GM12878 (cell line): Measurements from ENCODE around the gene GAS2L2. TPM values are rescaled to one million over a fixed set of nuclear protein-coding genes. Genes with fewer than 3 reads are reported as not detected.

Experiments used
- ATAC-seq: fragments of 200-7000 bp; cut with Tn5 transposase; 3 replicates; pipeline ENCODE4 v1.9.1; 2020; ENCODE audit warnings: mild to moderate bottlenecking, moderate library complexity
- BruUV-seq: library from RNA; stranded (reverse); fragments of 400-500 nt; replicated peaks from 2 replicates; lab custom pipeline; 2021; lab: Mats Ljungman, UMichigan
- CTCF ChIA-PET: fragments of 300-600 bp; sonication (Branson Sonifier 250); formaldehyde crosslinking; extraction: SDS; loops from one replicate; lab custom pipeline; 2021; ENCODE audit warnings: inconsistent platforms; lab: Yijun Ruan, JAX
- POLR2A ChIA-PET: fragments of 350-600 bp; formaldehyde crosslinking; extraction: SDS; loops from one replicate; lab custom pipeline; 2021; ENCODE audit warnings: inconsistent platforms; lab: Charles Lee
- RAD21 ChIA-PET: fragments of 300-600 bp; sonication (Branson Sonifier 250); formaldehyde crosslinking; loops from one replicate; lab custom pipeline; 2023; ENCODE audit warnings: antibody characterized with exemption; ENCODE audit not compliant: unreplicated experiment; lab: Charles Lee
- SMC1A ChIA-PET: fragments of 300-600 bp; sonication (Branson Sonifier 250); formaldehyde crosslinking; loops from one replicate; lab custom pipeline; 2023; ENCODE audit not compliant: unreplicated experiment, uncharacterized antibody; lab: Charles Lee
- DNase-seq: peaks from one replicate; pipeline ENCODE4 v3.0.0-alpha.2; 2011; ENCODE audit warnings: low read depth, low spot score
- FAIRE-seq: peaks from 3 replicates; lab custom pipeline; 2011; peaks lifted over from hg19 to GRCh38; lab: Jason Lieb, UNC
- H2AFZ ChIP-seq: 2 replicates; pipeline ENCODE4 v1.6.0; 2011; ENCODE audit warnings: low read depth, low read length, control low read depth; ENCODE audit not compliant: control insufficient read depth
- H3K27ac ChIP-seq: 2 replicates; pipeline ENCODE4 v1.5.1; 2011; ENCODE audit warnings: control low read depth; ENCODE audit not compliant: control insufficient read depth, insufficient read depth
- H3K27me3 ChIP-seq, 2 experiments: replicated peaks in 1 of 2; 2 replicates each; pipeline versions ENCODE4 v1.6.0 to v1.6.1; 2011; ENCODE audit warnings: low read length in 1 of 2; ENCODE audit not compliant: control insufficient read depth in 2 of 2, insufficient read depth in 2 of 2
- H3K36me3 ChIP-seq, 2 experiments: 2 replicates each; pipeline ENCODE4 v1.5.1; 2011; ENCODE audit warnings: low read length in 1 of 2; ENCODE audit not compliant: control insufficient read depth in 2 of 2, insufficient read depth in 2 of 2
- H3K4me1 ChIP-seq: 2 replicates; pipeline ENCODE4 v1.6.1; 2011; ENCODE audit warnings: mild to moderate bottlenecking, low read length, moderate library complexity, mixed read lengths; ENCODE audit not compliant: control insufficient read depth, insufficient read depth
- H3K4me2 ChIP-seq: 2 replicates; pipeline ENCODE4 v1.6.0; 2011; ENCODE audit warnings: control low read depth; ENCODE audit not compliant: control insufficient read depth, insufficient read depth
- H3K4me3 ChIP-seq: fragments of 200-600 bp; sonication (generic); 2 replicates; pipeline ENCODE4 v1.5.1; 2016
- H3K79me2 ChIP-seq: 2 replicates; pipeline ENCODE4 v1.6.0; 2011; ENCODE audit warnings: low read length; ENCODE audit not compliant: control insufficient read depth, insufficient read depth
- H3K9ac ChIP-seq: 2 replicates; pipeline ENCODE4 v1.8.0; 2011; ENCODE audit warnings: low read length, control low read depth, mixed read lengths; ENCODE audit not compliant: control insufficient read depth, insufficient read depth
- H3K9me3 ChIP-seq: replicated peaks from 3 replicates; pipeline ENCODE4 v1.5.1; 2011; ENCODE audit warnings: mild to moderate bottlenecking, low read length; ENCODE audit not compliant: control insufficient read depth, insufficient read depth
- H4K20me1 ChIP-seq: 2 replicates; pipeline ENCODE4 v1.6.0; 2011; ENCODE audit not compliant: control insufficient read depth, insufficient read depth
- MEF2B ChIP-seq: fragments of 450-650 bp; IDR thresholded peaks from 2 replicates; pipeline ENCODE4 v1.6.1; 2018; ENCODE audit warnings: mild to moderate bottlenecking, moderate library complexity; ENCODE audit not compliant: partially characterized antibody, poor library complexity, severe bottlenecking
- MXI1 ChIP-seq: fragments of 150-350 bp; IDR thresholded peaks from 2 replicates; pipeline ENCODE4 v1.6.1; 2011; ENCODE audit warnings: low read depth, mild to moderate bottlenecking, inconsistent platforms, low read length, improper control_type of control experiment
- PAX5 ChIP-seq: IDR thresholded peaks from 2 replicates; pipeline ENCODE4 v1.6.1; 2011; ENCODE audit warnings: low read depth, low read length, borderline replicate concordance
- SIN3A ChIP-seq: IDR thresholded peaks from 2 replicates; pipeline ENCODE4 v1.6.1; 2012; ENCODE audit warnings: low read depth, low read length, improper control_type of control experiment
- SMAD1 ChIP-seq: fragments of 450-650 bp; IDR thresholded peaks from 2 replicates; pipeline ENCODE4 v1.6.1; 2018; ENCODE audit warnings: mild to moderate bottlenecking, low read depth; ENCODE audit not compliant: partially characterized antibody
- SMC3 ChIP-seq: IDR thresholded peaks from 2 replicates; pipeline ENCODE4 v1.6.1; 2011; ENCODE audit warnings: low read length, improper control_type of control experiment, borderline replicate concordance
- YBX1 ChIP-seq: fragments of 450-650 bp; IDR thresholded peaks from 2 replicates; pipeline ENCODE4 v1.6.1; 2016; ENCODE audit warnings: antibody characterized with exemption
- ZNF207 ChIP-seq: fragments of 450-650 bp; IDR thresholded peaks from 2 replicates; pipeline ENCODE4 v1.6.1; 2014; ENCODE audit warnings: antibody characterized with exemption, mild to moderate bottlenecking, borderline replicate concordance
- ZZZ3 ChIP-seq: IDR thresholded peaks from 2 replicates; pipeline ENCODE4 v1.6.1; 2011; ENCODE audit warnings: low read depth; ENCODE audit not compliant: control insufficient read depth, insufficient read length
- WGBS: methylation state at CpG from one replicate; pipeline ENCODE4 v1.1.6; 2016; ENCODE audit warnings: low lambda C conversion rate; ENCODE audit not compliant: insufficient replicate concordance, insufficient coverage; ENCODE audit errors: missing lambda C conversion rate; 5-methylcytosine and 5-hydroxymethylcytosine counted together
- in situ Hi-C: fragments of 300-500 bp; cut with MboI; formaldehyde crosslinking; loops from 9 replicates; pipeline ENCODE4 v1.14.3; 2018; ENCODE audit warnings: mixed read lengths
- intact Hi-C: fragments of 100-400 bp; cut with micrococcal nuclease; formaldehyde crosslinking; loops from one replicate; pipeline ENCODE4 v1.14.2; 2022; ENCODE audit not compliant: unreplicated experiment
- polyA plus RNA-seq, 11 experiments: library from polyadenylated mRNA; depleted of rRNA in 4 of 11; unstranded in 6 of 11; stranded (reverse) in 5 of 11; fragments of >200 nt; fragmentation: Nextera tagmentation in 4 of 11; fragmentation: Illumina TruSeq in 1 of 11; extraction: Ambion mirVana in 4 of 11; extraction: Trizol in 1 of 11; gene quantifications; 1 replicate in 1 of 11; 2 replicates in 10 of 11; pipeline versions ENCODE4 v1.2.1 to v1.2.3, GENCODE V29; 2011 to 2016; ENCODE audit warnings: inconsistent platforms in 2 of 11, missing spikeins in 2 of 11, low read depth in 1 of 11
- total RNA-seq, 4 experiments: library from RNA; depleted of rRNA in 3 of 4; stranded (reverse); fragments of >200 nt in 3 of 4; fragmentation: Illumina TruSeq in 1 of 4; extraction: Trizol in 1 of 4; gene quantifications; 2 replicates each; pipeline versions ENCODE4 v1.2.1 to v1.2.3, GENCODE V29; 2013 to 2021
- TF ChIP-seq, protein P1 (sequence below): fragments of 450-650 bp; IDR thresholded peaks from 2 replicates; pipeline ENCODE4 v1.6.1; 2016; ENCODE audit warnings: mild to moderate bottlenecking
- TF ChIP-seq, protein P2 (sequence below): IDR thresholded peaks from 2 replicates; pipeline ENCODE4 v1.6.1; 2011; ENCODE audit warnings: borderline replicate concordance, low read depth, mild to moderate bottlenecking, moderate library complexity, low read length; ENCODE audit not compliant: insufficient read depth, poor library complexity, severe bottlenecking

Gene GAS2L2
- total and polyA plus RNA-seq, 10 of the 15 experiments (the other 5 are each of a cell fraction or from before 2014, with no cell fraction given) = 0.01 TPM; not detected in 9

GRCh38 chr17:35797370-35797769, 44.3 kb upstream of the GAS2L2 start:
- Histone ChIP-seq H3K36me3 (no peaks in the 10 kb centered on the region), H3K27ac (no peak overlapping the region)
- CTCF ChIA-PET = interaction anchor here (1.0 to 2.0 kb wide), 2 partner anchors 8 to 34 kb away, joined by 3 to 9 read pairs; no protein-coding TSS in a partner anchor
- TF ChIP-seq ZZZ3 (no peak), SIN3A (no peak), SMC3 (no peak), PAX5 (no peak), YBX1 (no peak), ZNF207 (no peak), MEF2B (no peak), MXI1 (no peak), SMAD1 (no peak)
- TF ChIP-seq, protein P1, sequence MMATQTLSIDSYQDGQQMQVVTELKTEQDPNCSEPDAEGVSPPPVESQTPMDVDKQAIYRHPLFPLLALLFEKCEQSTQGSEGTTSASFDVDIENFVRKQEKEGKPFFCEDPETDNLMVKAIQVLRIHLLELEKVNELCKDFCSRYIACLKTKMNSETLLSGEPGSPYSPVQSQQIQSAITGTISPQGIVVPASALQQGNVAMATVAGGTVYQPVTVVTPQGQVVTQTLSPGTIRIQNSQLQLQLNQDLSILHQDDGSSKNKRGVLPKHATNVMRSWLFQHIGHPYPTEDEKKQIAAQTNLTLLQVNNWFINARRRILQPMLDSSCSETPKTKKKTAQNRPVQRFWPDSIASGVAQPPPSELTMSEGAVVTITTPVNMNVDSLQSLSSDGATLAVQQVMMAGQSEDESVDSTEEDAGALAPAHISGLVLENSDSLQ = no peak
- TF ChIP-seq, protein P2, sequence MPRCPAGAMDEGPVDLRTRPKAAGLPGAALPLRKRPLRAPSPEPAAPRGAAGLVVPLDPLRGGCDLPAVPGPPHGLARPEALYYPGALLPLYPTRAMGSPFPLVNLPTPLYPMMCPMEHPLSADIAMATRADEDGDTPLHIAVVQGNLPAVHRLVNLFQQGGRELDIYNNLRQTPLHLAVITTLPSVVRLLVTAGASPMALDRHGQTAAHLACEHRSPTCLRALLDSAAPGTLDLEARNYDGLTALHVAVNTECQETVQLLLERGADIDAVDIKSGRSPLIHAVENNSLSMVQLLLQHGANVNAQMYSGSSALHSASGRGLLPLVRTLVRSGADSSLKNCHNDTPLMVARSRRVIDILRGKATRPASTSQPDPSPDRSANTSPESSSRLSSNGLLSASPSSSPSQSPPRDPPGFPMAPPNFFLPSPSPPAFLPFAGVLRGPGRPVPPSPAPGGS = no peak
- TF ChIP-seq, all 136 proteins: peak for 0
- POLR2A ChIA-PET = no interaction called here
- RAD21 ChIA-PET = no interaction called here
- Histone ChIP-seq H3K9ac (no peak overlapping the region), H2AFZ (no peak overlapping the region), H3K9me3 (no peaks in the 10 kb centered on the region), H3K4me3 (no peak overlapping the region), H4K20me1 (no peaks in the 10 kb centered on the region; the same call in 1 of the 2 replicates), H3K27me3 (peaks cover 8 to 16% of the 10 kb centered on the region in 2 experiments), H3K4me1 (peaks cover 4% of the 10 kb centered on the region), H3K79me2 (no peaks in the 10 kb centered on the region), H3K4me2 (no peak overlapping the region)
- in situ Hi-C loops (no loop called here), intact Hi-C loops (no loop called here)
- ATAC-seq (no peak), DNase-seq (no peak), FAIRE-seq (no peak)
- BruUV-seq = no TSS peak
- SMC1A ChIA-PET = no interaction called here
- 22% methylated on average over 4 of the region's 4 CpGs for WGBS
